ENCODE data around the gene TMUB1.

DNA sequence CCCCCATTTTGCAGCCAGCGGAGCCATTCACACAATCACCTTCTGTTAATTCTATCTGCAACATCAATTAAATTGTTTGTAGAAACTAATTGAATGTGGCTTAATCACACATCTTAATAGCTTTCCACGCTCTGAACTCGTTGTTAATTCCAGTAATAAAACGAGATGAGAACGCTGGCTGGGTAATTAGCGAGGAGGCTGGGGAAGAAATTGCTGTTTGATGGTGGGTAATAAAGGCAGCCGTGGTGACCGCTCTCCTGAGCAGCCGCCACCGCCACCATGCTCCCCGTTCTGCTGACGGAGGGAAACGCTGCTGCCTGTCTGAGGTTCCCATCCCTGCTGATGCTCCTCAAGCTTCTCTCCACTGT is 47.9 kb upstream of the TMUB1 start:
- TF ChIP-seq, protein P1, sequence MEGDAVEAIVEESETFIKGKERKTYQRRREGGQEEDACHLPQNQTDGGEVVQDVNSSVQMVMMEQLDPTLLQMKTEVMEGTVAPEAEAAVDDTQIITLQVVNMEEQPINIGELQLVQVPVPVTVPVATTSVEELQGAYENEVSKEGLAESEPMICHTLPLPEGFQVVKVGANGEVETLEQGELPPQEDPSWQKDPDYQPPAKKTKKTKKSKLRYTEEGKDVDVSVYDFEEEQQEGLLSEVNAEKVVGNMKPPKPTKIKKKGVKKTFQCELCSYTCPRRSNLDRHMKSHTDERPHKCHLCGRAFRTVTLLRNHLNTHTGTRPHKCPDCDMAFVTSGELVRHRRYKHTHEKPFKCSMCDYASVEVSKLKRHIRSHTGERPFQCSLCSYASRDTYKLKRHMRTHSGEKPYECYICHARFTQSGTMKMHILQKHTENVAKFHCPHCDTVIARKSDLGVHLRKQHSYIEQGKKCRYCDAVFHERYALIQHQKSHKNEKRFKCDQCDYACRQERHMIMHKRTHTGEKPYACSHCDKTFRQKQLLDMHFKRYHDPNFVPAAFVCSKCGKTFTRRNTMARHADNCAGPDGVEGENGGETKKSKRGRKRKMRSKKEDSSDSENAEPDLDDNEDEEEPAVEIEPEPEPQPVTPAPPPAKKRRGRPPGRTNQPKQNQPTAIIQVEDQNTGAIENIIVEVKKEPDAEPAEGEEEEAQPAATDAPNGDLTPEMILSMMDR (IDR thresholded peaks at IDR 0.05), result no peak
- no peak for TF ChIP-seq POLR2A (IDR thresholded peaks at IDR 0.05)
